HepG2 (cell line): ENCODE data around the gene DNAJC2. TPM values are rescaled to one million over a fixed set of nuclear protein-coding genes. Genes with fewer than 3 reads are reported as not detected.
A peak's percentile ranks its signal among the peaks of the same experiment; 100 is the strongest.

ENCODE experiments used
- EP300 ChIP-seq, 3 experiments: sonication (generic) in 1 of 3; formaldehyde crosslinking in 1 of 3; IDR thresholded peaks; 2 replicates each; pipeline versions ENCODE4 v1.5.1 to v1.6.1; 2011 to 2020; ENCODE audit warnings: low read depth in 2 of 3, low read length in 2 of 3, borderline replicate concordance in 1 of 3, improper control_type of control experiment in 1 of 3, mild to moderate bottlenecking in 1 of 3, missing genetic modification reagents in 1 of 3, moderate library complexity in 1 of 3
- GATAD2A ChIP-seq: IDR thresholded peaks from 2 replicates; pipeline ENCODE4 v1.6.1; 2016
- HHEX ChIP-seq: IDR thresholded peaks from 2 replicates; pipeline ENCODE4 v1.6.1; 2016; ENCODE audit warnings: control low read depth
- MYC ChIP-seq: sonication (generic); formaldehyde crosslinking; IDR thresholded peaks from 2 replicates; pipeline ENCODE4 v1.9.0; 2021; ENCODE audit warnings: missing genetic modification reagents, borderline replicate concordance
- NFRKB ChIP-seq: fragments of 450-650 bp; IDR thresholded peaks from 2 replicates; pipeline ENCODE4 v1.6.1; 2017
- PAXIP1 ChIP-seq: sonication (generic); formaldehyde crosslinking; conservative IDR thresholded peaks from 2 replicates; pipeline ENCODE4 v1.4.0; 2020; ENCODE audit warnings: mild to moderate bottlenecking, missing genetic modification reagents, moderate library complexity
- PHF21A ChIP-seq: sonication (generic); formaldehyde crosslinking; IDR thresholded peaks from 2 replicates; pipeline ENCODE4 v1.5.0; 2020; ENCODE audit warnings: mild to moderate bottlenecking, missing genetic modification reagents
- SATB2 ChIP-seq: sonication (generic); formaldehyde crosslinking; IDR thresholded peaks from 2 replicates; pipeline ENCODE4 v1.5.0; 2020; ENCODE audit warnings: missing genetic modification reagents
- SOX6 ChIP-seq, 2 experiments: fragments of 450-650 bp in 1 of 2; sonication (generic) in 1 of 2; formaldehyde crosslinking in 1 of 2; IDR thresholded peaks; 2 replicates each; pipeline versions ENCODE4 v1.4.0 to v1.6.1; 2017 to 2020; ENCODE audit warnings: antibody characterized with exemption in 1 of 2, mild to moderate bottlenecking in 1 of 2, missing genetic modification reagents in 1 of 2
- TAF1 ChIP-seq: sonication (generic); formaldehyde crosslinking; IDR thresholded peaks from 2 replicates; pipeline ENCODE4 v1.4.0; 2020; ENCODE audit warnings: missing genetic modification reagents
- TBX2 ChIP-seq: sonication (generic); formaldehyde crosslinking; IDR thresholded peaks from 2 replicates; pipeline ENCODE4 v1.5.0; 2020; ENCODE audit warnings: missing genetic modification reagents, mild to moderate bottlenecking, borderline replicate concordance
- ZNF331 ChIP-seq: sonication (generic); formaldehyde crosslinking; IDR thresholded peaks from 2 replicates; pipeline ENCODE4 v1.4.0; 2020; ENCODE audit warnings: missing genetic modification reagents
- ZNF512 ChIP-seq: sonication (generic); formaldehyde crosslinking; IDR thresholded peaks from 2 replicates; pipeline ENCODE4 v1.4.0; 2020; ENCODE audit warnings: mild to moderate bottlenecking, missing genetic modification reagents
- ZNF780A ChIP-seq: sonication (generic); formaldehyde crosslinking; IDR thresholded peaks from 2 replicates; pipeline ENCODE4 v1.8.0; 2022; ENCODE audit warnings: mild to moderate bottlenecking, missing genetic modification reagents, moderate library complexity
- ZNF782 ChIP-seq: sonication (generic); formaldehyde crosslinking; IDR thresholded peaks from 2 replicates; pipeline ENCODE4 v1.4.0; 2020; ENCODE audit warnings: missing genetic modification reagents, mild to moderate bottlenecking, borderline replicate concordance
- ZNF788 ChIP-seq: sonication (generic); formaldehyde crosslinking; IDR thresholded peaks from 2 replicates; pipeline ENCODE4 v1.5.0; 2020; ENCODE audit warnings: mild to moderate bottlenecking, missing genetic modification reagents, borderline replicate concordance
- polyA plus RNA-seq, 8 experiments: library from polyadenylated mRNA; depleted of rRNA in 3 of 8; stranded (reverse) in 7 of 8; unstranded in 1 of 8; fragments of >200 nt; fragmentation: Illumina TruSeq in 4 of 8; extraction: Trizol in 4 of 8; gene quantifications; 2 replicates each; pipeline versions ENCODE4 v1.2.1 to v1.2.3, GENCODE V29; 2011 to 2016; ENCODE audit warnings: low read depth in 4 of 8, missing spikeins in 1 of 8, mixed read lengths in 1 of 8; ENCODE audit not compliant: insufficient read depth in 1 of 8
- total RNA-seq, 5 experiments: library from RNA; depleted of rRNA; stranded (reverse); fragments of >200 nt; fragmentation: Illumina TruSeq; extraction: Trizol; gene quantifications; 2 replicates each; pipeline ENCODE4 v1.2.3, GENCODE V29; 2016; ENCODE audit warnings: low read depth in 1 of 5
- TF ChIP-seq, protein P1 (sequence below): IDR thresholded peaks from 2 replicates; pipeline ENCODE4 v1.6.1; 2016; ENCODE audit warnings: mild to moderate bottlenecking
- TF ChIP-seq, protein P2 (sequence below): sonication (generic); formaldehyde crosslinking; IDR thresholded peaks from 2 replicates; pipeline ENCODE4 v1.8.0; 2022; ENCODE audit warnings: mild to moderate bottlenecking, missing genetic modification reagents
- TF ChIP-seq, protein P3 (sequence below): sonication (generic); formaldehyde crosslinking; conservative IDR thresholded peaks from 2 replicates; pipeline ENCODE4 v1.4.0; 2020; ENCODE audit warnings: missing genetic modification reagents

Gene DNAJC2
- total and polyA plus RNA-seq, 2 of the 13 experiments (the other 11 are each of a cell fraction or from before 2014, with no cell fraction given) = 19.6 to 42.0 TPM

GRCh38 chr7:103388469-103389140 is 44.0 kb upstream of the DNAJC2 start (continued):
- TF ChIP-seq PAXIP1 (CRISPR knock-in tag) = peak; percentile 95
- TF ChIP-seq, protein P1, sequence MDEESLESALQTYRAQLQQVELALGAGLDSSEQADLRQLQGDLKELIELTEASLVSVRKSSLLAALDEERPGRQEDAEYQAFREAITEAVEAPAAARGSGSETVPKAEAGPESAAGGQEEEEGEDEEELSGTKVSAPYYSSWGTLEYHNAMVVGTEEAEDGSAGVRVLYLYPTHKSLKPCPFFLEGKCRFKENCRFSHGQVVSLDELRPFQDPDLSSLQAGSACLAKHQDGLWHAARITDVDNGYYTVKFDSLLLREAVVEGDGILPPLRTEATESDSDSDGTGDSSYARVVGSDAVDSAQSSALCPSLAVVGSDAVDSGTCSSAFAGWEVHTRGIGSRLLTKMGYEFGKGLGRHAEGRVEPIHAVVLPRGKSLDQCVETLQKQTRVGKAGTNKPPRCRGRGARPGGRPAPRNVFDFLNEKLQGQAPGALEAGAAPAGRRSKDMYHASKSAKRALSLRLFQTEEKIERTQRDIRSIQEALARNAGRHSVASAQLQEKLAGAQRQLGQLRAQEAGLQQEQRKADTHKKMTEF (CRISPR knock-in tag) = peak; percentile 44; the same call in 1 of the 2 replicates
- TF ChIP-seq ZNF512 (CRISPR knock-in tag) = no peak
- no peak for TF ChIP-seq MYC
- no peak for TF ChIP-seq SATB2
- TF ChIP-seq ZNF331 (CRISPR knock-in tag) = peak; percentile 39; the same call in 1 of the 2 replicates
- 0 out of 2 replicates have a peak, but pooled peaks have one; percentile 41 for TF ChIP-seq HHEX (CRISPR knock-in tag)
- peak in 1 of 2 experiments; percentile 70; a peak in 3 of 4 replicates for TF ChIP-seq EP300 (IDR thresholded peaks at IDR 0.05; ENCODE audit: low read depth in 2 of 2, low read length in 2 of 2)
- TF ChIP-seq EP300 (CRISPR knock-in tag; IDR thresholded peaks at IDR 0.05; ENCODE audit: borderline replicate concordance) = peak; percentile 64
- peak; percentile 96 for TF ChIP-seq TBX2 (CRISPR knock-in tag)
- TF ChIP-seq ZNF780A (CRISPR knock-in tag) = 0 out of 2 replicates have a peak, but pooled peaks have one; percentile 35
- no peak for TF ChIP-seq SOX6 (IDR thresholded peaks at IDR 0.05)
- TF ChIP-seq SOX6 (CRISPR knock-in tag; IDR thresholded peaks at IDR 0.05) = peak; percentile 70
- TF ChIP-seq, protein P2, sequence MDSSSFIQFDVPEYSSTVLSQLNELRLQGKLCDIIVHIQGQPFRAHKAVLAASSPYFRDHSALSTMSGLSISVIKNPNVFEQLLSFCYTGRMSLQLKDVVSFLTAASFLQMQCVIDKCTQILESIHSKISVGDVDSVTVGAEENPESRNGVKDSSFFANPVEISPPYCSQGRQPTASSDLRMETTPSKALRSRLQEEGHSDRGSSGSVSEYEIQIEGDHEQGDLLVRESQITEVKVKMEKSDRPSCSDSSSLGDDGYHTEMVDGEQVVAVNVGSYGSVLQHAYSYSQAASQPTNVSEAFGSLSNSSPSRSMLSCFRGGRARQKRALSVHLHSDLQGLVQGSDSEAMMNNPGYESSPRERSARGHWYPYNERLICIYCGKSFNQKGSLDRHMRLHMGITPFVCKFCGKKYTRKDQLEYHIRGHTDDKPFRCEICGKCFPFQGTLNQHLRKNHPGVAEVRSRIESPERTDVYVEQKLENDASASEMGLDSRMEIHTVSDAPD (CRISPR knock-in tag) = peak; percentile 68; the same call in 1 of the 2 replicates
- no peak for TF ChIP-seq ZNF782 (CRISPR knock-in tag)
- no peak for TF ChIP-seq NFRKB
- TF ChIP-seq ZNF788 = peak; percentile 67; the same call in 1 of the 2 replicates
- TF ChIP-seq, protein P3, sequence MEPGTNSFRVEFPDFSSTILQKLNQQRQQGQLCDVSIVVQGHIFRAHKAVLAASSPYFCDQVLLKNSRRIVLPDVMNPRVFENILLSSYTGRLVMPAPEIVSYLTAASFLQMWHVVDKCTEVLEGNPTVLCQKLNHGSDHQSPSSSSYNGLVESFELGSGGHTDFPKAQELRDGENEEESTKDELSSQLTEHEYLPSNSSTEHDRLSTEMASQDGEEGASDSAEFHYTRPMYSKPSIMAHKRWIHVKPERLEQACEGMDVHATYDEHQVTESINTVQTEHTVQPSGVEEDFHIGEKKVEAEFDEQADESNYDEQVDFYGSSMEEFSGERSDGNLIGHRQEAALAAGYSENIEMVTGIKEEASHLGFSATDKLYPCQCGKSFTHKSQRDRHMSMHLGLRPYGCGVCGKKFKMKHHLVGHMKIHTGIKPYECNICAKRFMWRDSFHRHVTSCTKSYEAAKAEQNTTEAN (CRISPR knock-in tag) = peak; percentile 67; the same call in 1 of the 2 replicates
- TF ChIP-seq PHF21A (CRISPR knock-in tag) = peak; percentile 97
- TF ChIP-seq TAF1 = no peak
- TF ChIP-seq GATAD2A = peak; percentile 80
